GM12878 (cell line): Measurements from ENCODE around the gene TCOF1. TPM values are rescaled to one million over a fixed set of nuclear protein-coding genes. Genes with fewer than 3 reads are reported as not detected.

Experiments
- BACH1 ChIP-seq: fragments of 450-650 bp; IDR thresholded peaks from 2 replicates; pipeline ENCODE4 v1.6.1; 2017; ENCODE audit warnings: mild to moderate bottlenecking, borderline replicate concordance
- BMI1 ChIP-seq: fragments of 450-650 bp; IDR thresholded peaks from 2 replicates; pipeline ENCODE4 v1.6.1; 2016; ENCODE audit warnings: mild to moderate bottlenecking, moderate library complexity, borderline replicate concordance
- CHD2 ChIP-seq: IDR thresholded peaks from 2 replicates; pipeline ENCODE4 v1.6.1; 2011; ENCODE audit warnings: low read depth, low read length, improper control_type of control experiment, borderline replicate concordance
- E2F4 ChIP-seq: IDR thresholded peaks from 2 replicates; pipeline ENCODE4 v1.6.1; 2012; ENCODE audit warnings: low read depth, low read length, improper control_type of control experiment
- EED ChIP-seq: sonication (generic); IDR thresholded peaks from 2 replicates; pipeline ENCODE4 v1.6.1; 2016; ENCODE audit warnings: antibody characterized with exemption, low read depth
- EGR1 ChIP-seq, 2 experiments: IDR thresholded peaks; 1 replicate in 1 of 2; 2 replicates in 1 of 2; pipeline ENCODE4 v1.6.1; 2011 to 2012; ENCODE audit warnings: low read depth in 2 of 2, low read length in 2 of 2, borderline replicate concordance in 1 of 2, mild to moderate bottlenecking in 1 of 2, moderate library complexity in 1 of 2
- HDGF ChIP-seq: fragments of 450-650 bp; IDR thresholded peaks from 2 replicates; pipeline ENCODE4 v1.6.1; 2016; ENCODE audit warnings: antibody characterized with exemption
- IKZF1 ChIP-seq: fragments of 450-650 bp; conservative IDR thresholded peaks from 2 replicates; pipeline ENCODE4 v1.6.1; 2017; ENCODE audit warnings: antibody characterized with exemption, mild to moderate bottlenecking
- IRF4 ChIP-seq: IDR thresholded peaks from 2 replicates; pipeline ENCODE4 v1.6.1; 2011; ENCODE audit warnings: low read depth, low read length
- JUNB ChIP-seq: IDR thresholded peaks from 2 replicates; pipeline ENCODE4 v1.6.1; 2016; ENCODE audit warnings: antibody characterized with exemption, mild to moderate bottlenecking
- KAT2A ChIP-seq: conservative IDR thresholded peaks from 2 replicates; pipeline ENCODE4 v1.6.1; 2011; ENCODE audit warnings: low read depth, low read length; ENCODE audit not compliant: control insufficient read depth
- LARP7 ChIP-seq: fragments of 450-650 bp; IDR thresholded peaks from 2 replicates; pipeline ENCODE4 v1.6.1; 2017; ENCODE audit warnings: mild to moderate bottlenecking
- PAX8 ChIP-seq: fragments of 450-650 bp; IDR thresholded peaks from 2 replicates; pipeline ENCODE4 v1.6.1; 2017; ENCODE audit warnings: mild to moderate bottlenecking, moderate library complexity
- PKNOX1 ChIP-seq: fragments of 450-650 bp; IDR thresholded peaks from 2 replicates; pipeline ENCODE4 v1.6.1; 2016; ENCODE audit warnings: mild to moderate bottlenecking
- POLR2A ChIP-seq: IDR thresholded peaks from 2 replicates; pipeline ENCODE4 v1.6.1; 2011; ENCODE audit warnings: low read depth, mild to moderate bottlenecking, low read length
- POU2F2 ChIP-seq: IDR thresholded peaks from 3 replicates; pipeline ENCODE4 v1.6.1; 2011; ENCODE audit warnings: low read depth, mild to moderate bottlenecking, low read length, borderline replicate concordance
- SIN3A ChIP-seq: IDR thresholded peaks from 2 replicates; pipeline ENCODE4 v1.6.1; 2012; ENCODE audit warnings: low read depth, low read length, improper control_type of control experiment
- SMAD1 ChIP-seq: fragments of 450-650 bp; IDR thresholded peaks from 2 replicates; pipeline ENCODE4 v1.6.1; 2018; ENCODE audit warnings: mild to moderate bottlenecking, low read depth; ENCODE audit not compliant: partially characterized antibody
- SMAD5 ChIP-seq: IDR thresholded peaks from 2 replicates; pipeline ENCODE4 v1.6.1; 2016; ENCODE audit warnings: antibody characterized with exemption, low read depth
- SPI1 ChIP-seq: IDR thresholded peaks from 2 replicates; pipeline ENCODE4 v1.6.1; 2011; ENCODE audit warnings: low read depth, mild to moderate bottlenecking, low read length, moderate library complexity, borderline replicate concordance; ENCODE audit not compliant: insufficient read depth
- TBL1XR1 ChIP-seq: IDR thresholded peaks from 2 replicates; pipeline ENCODE4 v1.6.1; 2012; ENCODE audit warnings: low read depth, low read length, improper control_type of control experiment
- TCF7 ChIP-seq: IDR thresholded peaks from 2 replicates; pipeline ENCODE4 v1.6.1; 2014; ENCODE audit warnings: antibody characterized with exemption, borderline replicate concordance
- WRNIP1 ChIP-seq: IDR thresholded peaks from 2 replicates; pipeline ENCODE4 v1.6.1; 2011; ENCODE audit warnings: low read depth, low read length, improper control_type of control experiment, borderline replicate concordance
- ZNF207 ChIP-seq: fragments of 450-650 bp; IDR thresholded peaks from 2 replicates; pipeline ENCODE4 v1.6.1; 2014; ENCODE audit warnings: antibody characterized with exemption, mild to moderate bottlenecking, borderline replicate concordance
- ZNF217 ChIP-seq: fragments of 450-650 bp; IDR thresholded peaks from 2 replicates; pipeline ENCODE4 v1.6.1; 2017; ENCODE audit warnings: antibody characterized with exemption, mild to moderate bottlenecking
- ZNF687 ChIP-seq: fragments of 450-650 bp; IDR thresholded peaks from 2 replicates; pipeline ENCODE4 v1.6.1; 2017; ENCODE audit warnings: mild to moderate bottlenecking, moderate library complexity
- polyA plus RNA-seq, 11 experiments: library from polyadenylated mRNA; depleted of rRNA in 4 of 11; unstranded in 6 of 11; stranded (reverse) in 5 of 11; fragments of >200 nt; fragmentation: Nextera tagmentation in 4 of 11; fragmentation: Illumina TruSeq in 1 of 11; extraction: Ambion mirVana in 4 of 11; extraction: Trizol in 1 of 11; gene quantifications; 1 replicate in 1 of 11; 2 replicates in 10 of 11; pipeline versions ENCODE4 v1.2.1 to v1.2.3, GENCODE V29; 2011 to 2016; ENCODE audit warnings: inconsistent platforms in 2 of 11, missing spikeins in 2 of 11, low read depth in 1 of 11
- total RNA-seq, 4 experiments: library from RNA; depleted of rRNA in 3 of 4; stranded (reverse); fragments of >200 nt in 3 of 4; fragmentation: Illumina TruSeq in 1 of 4; extraction: Trizol in 1 of 4; gene quantifications; 2 replicates each; pipeline versions ENCODE4 v1.2.1 to v1.2.3, GENCODE V29; 2013 to 2021

Gene TCOF1
- total and polyA plus RNA-seq, 10 of the 15 experiments (the other 5 are each of a cell fraction or from before 2014, with no cell fraction given) = 8.7 to 83.9 (median 38.9) TPM

- TF ChIP-seq ZNF687 (0 out of 2 replicates have a peak, but pooled peaks have one; percentile 18), HDGF (no peak), SIN3A (no peak), POU2F2 (peak; percentile 85; the same call in 2 of the 3 replicates), WRNIP1 (no peak), POLR2A (peak; percentile 80), ZNF217 (no peak), EGR1 (IDR thresholded peaks at IDR 0.05; ENCODE audit: borderline replicate concordance in 1 of 2, low read depth in 2 of 2, low read length in 2 of 2) (peak in 1 of 2 experiments; percentile 39; a peak in 1 of 3 replicates), E2F4 (0 out of 2 replicates have a peak, but pooled peaks have one; percentile 4), BMI1 (peak; percentile 62; the same call in 1 of the 2 replicates), KAT2A (no peak), SPI1 (peak; percentile 6; the same call in 1 of the 2 replicates), EED (0 out of 2 replicates have a peak, but pooled peaks have one; percentile 8), CHD2 (0 out of 2 replicates have a peak, but pooled peaks have one; percentile 39), SMAD5 (peak; percentile 85), ZNF207 (no peak), PKNOX1 (peak; percentile 55; the same call in 1 of the 2 replicates), JUNB (no peak), BACH1 (peak; percentile 92; the same call in 1 of the 2 replicates), TBL1XR1 (peak; percentile 37; the same call in 1 of the 2 replicates), SMAD1 (peak; percentile 50), TCF7 (0 out of 2 replicates have a peak, but pooled peaks have one; percentile 17), IKZF1 (0 out of 2 replicates have a peak, but pooled peaks have one; percentile 1), IRF4 (no peak), PAX8 (peak; percentile 98), LARP7 (peak; percentile 23)
Observed at GRCh38 chr5:150408231-150408943, 50.9 kb downstream of the TCOF1 start (continued).
